HPDE6-E6E7 (cell line): ENCODE measurements around the gene GNAS-AS1.

Experiments
- DNase-seq: peaks from one replicate; pipeline ENCODE4 v3.0.0; 2011; ENCODE audit warnings: missing footprints; ENCODE audit errors: extremely low spot score

Gene GNAS-AS1

GRCh38 chr20:58850693-58851174 lies at the start of gene GNAS-AS1:
GNAS-AS1 (minus strand) TSS chr20:58850902.
- peak; percentile 100 for DNase-seq

GRCh38 chr20:58900397-58900796 lies 49.7 kb upstream of the GNAS-AS1 start:
- DNase-seq: no peak

GRCh38 chr20:58899512-58899911 lies 48.8 kb upstream of the GNAS-AS1 start:
- DNase-seq: no peak

GRCh38 chr20:58898629-58899408 lies 48.1 kb upstream of the GNAS-AS1 start:
- no peak for DNase-seq

- no peak for DNase-seq
These were observed 46.8 kb upstream of the GNAS-AS1 start for GRCh38 chr20:58897488-58897887.

GRCh38 chr20:58896820-58897219 lies 46.1 kb upstream of the GNAS-AS1 start:
- no peak for DNase-seq

- DNase-seq: no peak
These were observed 44.9 kb upstream of the GNAS-AS1 start for GRCh38 chr20:58895448-58896180.

GRCh38 chr20:58894652-58895447 lies 44.1 kb upstream of the GNAS-AS1 start:
- no peak for DNase-seq

- no peak for DNase-seq
These were observed 42.8 kb upstream of the GNAS-AS1 start for GRCh38 chr20:58893355-58894120.

GRCh38 chr20:58892932-58893224 lies 42.2 kb upstream of the GNAS-AS1 start:
- DNase-seq: no peak

GRCh38 chr20:58892141-58892931 lies 41.6 kb upstream of the GNAS-AS1 start:
- DNase-seq: peak; percentile 63

- no peak for DNase-seq
These were observed 41.0 kb upstream of the GNAS-AS1 start for GRCh38 chr20:58891718-58892140.

GRCh38 chr20:58891086-58891717 lies 40.5 kb upstream of the GNAS-AS1 start:
- DNase-seq: peak; percentile 63

- DNase-seq: peak; percentile 65
These were observed 39.9 kb upstream of the GNAS-AS1 start for GRCh38 chr20:58890518-58891085.

GRCh38 chr20:58889798-58890517 lies 39.3 kb upstream of the GNAS-AS1 start:
- DNase-seq: no peak

- DNase-seq: no peak
These were observed 38.6 kb upstream of the GNAS-AS1 start for GRCh38 chr20:58889334-58889760.

- peak; percentile 95 for DNase-seq
These were observed 38.0 kb upstream of the GNAS-AS1 start for GRCh38 chr20:58888521-58889333.

GRCh38 chr20:58888103-58888502 lies 37.4 kb upstream of the GNAS-AS1 start:
- no peak for DNase-seq
